HG03175 (cell line): ENCODE results near the gene CREB5.
"Not testable (repeated sequence)": the region's sequence is repeated elsewhere in the genome, so short reads cannot be mapped to it uniquely, and the experiment has no call there.

Source experiments
- ATAC-seq: cut with Tn5 transposase; IDR thresholded peaks from one replicate; pipeline ENCODE4 v1.9.1; 2021; ENCODE audit warnings: mild to moderate bottlenecking, moderate library complexity; ENCODE audit not compliant: unreplicated experiment

CREB5 gene

DNA sequence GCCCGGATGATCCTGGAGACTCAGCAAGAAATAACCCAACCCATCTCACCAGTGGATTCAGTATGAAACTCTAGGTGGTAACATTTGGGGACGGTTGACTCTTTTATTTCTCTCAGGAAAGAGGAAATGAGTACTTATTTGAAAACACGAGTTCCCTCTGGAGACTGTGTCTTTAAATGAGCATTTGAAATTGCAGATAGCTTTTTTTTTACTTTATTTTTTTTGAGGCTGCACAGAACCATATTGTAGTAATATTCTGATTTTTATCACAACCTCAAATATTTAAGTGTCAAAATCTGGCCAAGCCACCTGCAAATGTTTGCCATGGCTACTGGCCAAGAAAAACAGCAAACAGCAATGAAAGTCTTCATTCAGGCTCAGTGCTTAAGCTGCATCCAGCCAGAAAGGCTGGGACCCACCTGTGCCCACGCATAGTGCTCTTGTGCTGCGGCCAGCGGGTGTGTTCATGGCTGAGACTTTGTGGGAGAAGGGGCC lies 160.8 kb downstream of the CREB5 start:
- ATAC-seq, result peak; percentile 34

DNA sequence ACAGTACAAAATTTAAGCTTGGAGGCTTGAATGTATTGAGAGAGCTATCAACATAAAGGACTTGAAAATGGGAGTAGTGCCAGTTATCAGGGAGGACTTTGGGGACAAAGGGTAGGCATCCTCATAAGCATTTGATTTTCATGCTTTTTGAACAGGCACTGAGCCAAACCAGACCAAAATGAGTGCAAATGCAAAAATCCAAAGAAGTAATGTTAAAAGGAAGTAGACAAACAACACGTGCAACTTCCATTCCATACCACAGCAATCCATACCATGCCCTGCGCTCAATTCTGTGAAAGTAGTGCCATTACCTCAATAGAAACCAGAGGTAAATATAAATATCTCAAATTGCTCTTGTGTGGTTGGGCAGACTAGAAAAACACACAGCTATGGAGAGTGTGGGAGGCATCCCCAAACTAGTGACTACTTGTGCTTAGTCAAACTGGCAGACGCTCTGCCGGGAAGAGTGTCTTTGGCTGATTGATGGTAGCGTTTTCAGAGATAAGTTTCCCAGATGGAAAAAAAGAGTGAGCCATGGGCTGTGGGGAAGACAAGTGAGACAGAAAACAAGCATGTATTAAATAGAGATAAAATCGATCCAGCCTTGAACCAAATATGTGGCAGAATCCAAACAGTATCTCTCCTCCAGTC lies 161.5 kb downstream of the CREB5 start:
- ATAC-seq, result no peak

- ATAC-seq, result no peak
Measured at GRCh38 chr7:28575241-28575643, 162.9 kb downstream of the CREB5 start.

DNA sequence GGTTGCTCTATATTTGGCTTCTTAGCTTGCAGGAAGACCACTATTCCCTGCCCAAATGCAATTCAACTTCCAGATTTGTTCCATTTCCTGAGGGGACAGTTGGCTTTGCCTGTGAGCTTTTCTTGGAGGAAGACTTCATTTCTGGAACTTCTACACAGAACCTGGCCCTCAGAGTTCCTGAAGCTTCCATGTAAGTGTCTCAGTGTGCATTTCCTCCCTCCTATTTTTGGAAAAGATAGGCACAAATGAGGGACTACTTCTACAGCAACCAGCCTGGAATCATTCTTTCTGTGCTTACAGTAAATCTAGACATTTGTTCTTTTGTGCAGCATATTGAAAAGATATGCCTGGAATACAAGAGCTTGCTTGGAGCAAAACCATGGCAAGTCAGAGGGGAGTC lies 164.3 kb downstream of the CREB5 start:
- ATAC-seq, result no peak

- ATAC-seq, result no peak
Measured at GRCh38 chr7:28579571-28579970, 167.3 kb downstream of the CREB5 start.

DNA sequence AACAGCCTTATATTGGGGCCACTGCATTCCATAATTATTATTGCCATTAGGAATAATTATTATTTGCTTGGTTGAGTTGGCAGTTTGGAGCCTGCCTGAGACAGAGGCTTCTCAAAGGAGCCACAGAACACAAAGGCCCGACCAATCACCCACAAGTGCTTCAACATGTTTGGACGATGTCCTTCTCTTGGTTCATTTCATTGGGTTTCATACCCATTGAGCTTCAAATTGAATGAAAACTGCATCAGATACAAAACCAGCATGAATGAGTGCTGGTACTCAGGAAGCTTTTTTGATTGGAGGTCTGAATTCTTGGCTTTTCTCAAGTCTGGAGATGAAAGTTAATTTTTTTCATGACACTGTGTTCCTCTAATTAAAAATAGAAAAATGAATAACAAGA lies 168.3 kb downstream of the CREB5 start:
- no peak for ATAC-seq

GRCh38 chr7:28581351-28581750 lies 169.0 kb downstream of the CREB5 start:
- ATAC-seq, result no peak

DNA sequence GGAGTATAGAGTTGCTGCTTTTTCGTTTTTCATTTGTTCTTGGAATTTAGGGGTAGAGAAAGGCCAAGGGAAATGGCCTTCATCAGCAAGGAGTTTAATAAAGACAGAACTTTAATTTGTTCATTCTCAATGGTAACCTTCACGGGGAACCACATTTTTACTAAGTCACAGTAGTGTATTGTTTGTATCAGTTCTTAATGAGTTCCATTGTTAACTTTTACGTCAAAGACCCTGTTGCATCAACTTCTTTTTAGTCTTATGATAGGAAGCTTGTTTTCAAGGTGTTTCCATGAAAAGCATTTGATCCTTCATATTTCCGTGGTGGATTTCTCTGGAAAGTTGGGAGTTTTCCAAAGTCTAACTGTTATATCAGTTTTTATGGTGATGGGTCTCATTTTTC lies 169.9 kb downstream of the CREB5 start:
- no peak for ATAC-seq

DNA sequence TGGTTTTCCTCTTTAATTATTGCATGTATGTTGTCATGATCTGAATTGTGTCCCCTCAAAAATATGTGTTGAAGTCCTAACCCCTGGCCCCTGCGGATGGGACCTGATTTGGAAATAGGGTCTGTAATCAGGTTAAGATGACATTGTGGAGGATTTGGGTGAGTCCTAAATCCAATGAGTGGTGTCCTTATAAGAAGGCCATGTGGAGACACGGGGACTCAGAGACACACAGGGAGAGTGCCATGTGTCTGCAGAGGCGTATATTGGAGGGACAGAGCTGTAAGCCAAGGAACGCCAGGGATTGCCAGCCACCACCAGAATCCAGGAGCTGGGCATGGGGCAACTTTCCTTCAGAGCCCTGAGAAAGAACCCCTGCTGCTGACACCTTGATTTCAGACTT lies 171.9 kb downstream of the CREB5 start:
- ATAC-seq, result no peak

DNA sequence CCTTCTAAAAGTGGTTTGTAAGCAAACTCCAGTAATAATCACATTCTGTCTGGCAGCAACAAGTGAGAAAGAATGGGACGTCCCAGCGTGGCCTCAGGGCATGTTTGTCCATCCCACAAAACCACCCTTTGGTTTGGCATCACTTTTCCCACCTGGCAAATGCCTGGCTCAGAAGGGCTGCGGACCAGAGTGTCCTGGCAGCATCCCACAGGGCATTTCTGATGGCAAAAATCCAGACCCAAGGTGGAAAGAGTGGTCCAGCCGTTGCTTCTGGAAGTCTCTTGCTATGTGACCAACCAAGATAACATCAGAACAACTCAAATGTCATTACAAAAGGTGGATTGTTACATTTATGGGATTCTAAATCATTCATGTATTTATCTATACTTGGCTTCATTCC lies 174.4 kb downstream of the CREB5 start:
- ATAC-seq, result no peak

GRCh38 chr7:28587211-28587610 lies 174.9 kb downstream of the CREB5 start:
- no peak for ATAC-seq

DNA sequence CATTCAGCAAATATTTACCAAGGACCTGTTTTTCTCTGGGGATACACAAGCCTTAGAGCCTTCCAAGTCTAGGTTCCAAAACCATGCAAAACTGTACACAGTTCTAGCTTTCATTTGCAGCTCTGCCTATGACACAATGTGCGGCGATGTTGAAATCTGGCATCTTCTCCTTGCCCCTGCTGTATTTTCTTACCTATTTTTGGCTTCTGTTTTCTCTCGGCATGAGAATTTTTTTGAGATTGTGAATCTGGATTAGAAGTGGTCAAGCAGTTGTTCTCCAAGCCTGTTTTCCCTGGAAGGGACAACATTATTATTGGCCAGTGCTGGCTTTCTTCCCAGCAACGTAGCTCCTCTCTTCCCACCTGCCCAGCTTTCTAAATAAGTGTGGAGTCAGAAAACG lies 176.3 kb downstream of the CREB5 start:
- ATAC-seq, result no peak

- ATAC-seq, result no peak
Measured at GRCh38 chr7:28591041-28591674, 178.8 kb downstream of the CREB5 start.

DNA sequence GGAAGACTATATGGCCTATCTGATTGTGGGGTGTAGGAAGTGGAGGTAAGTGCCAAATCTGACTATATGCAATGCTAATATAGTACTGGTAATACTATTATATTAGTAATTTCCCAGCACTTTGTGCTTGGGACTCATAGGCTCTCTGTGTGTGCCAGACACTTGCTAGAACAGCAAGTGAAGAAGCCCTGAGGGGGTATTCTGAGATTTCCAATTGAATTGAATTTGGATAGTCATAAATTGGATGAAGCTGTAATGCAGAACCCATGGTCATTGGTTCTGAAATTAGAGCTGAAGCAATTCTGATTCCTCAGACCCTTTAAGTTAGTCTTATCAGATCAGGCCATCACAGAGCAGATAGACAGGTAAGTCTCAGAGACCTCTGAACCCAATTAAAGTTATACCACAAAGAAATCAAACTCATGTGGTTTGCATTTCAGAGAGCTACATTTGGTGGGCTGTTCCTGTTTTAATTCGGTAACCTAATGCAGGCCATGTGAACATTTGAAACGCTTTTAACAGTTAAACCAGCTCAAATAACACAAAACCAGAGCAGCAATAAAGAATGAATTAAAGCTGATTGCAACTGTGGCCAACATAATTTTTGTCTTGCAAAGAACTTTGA lies 179.5 kb downstream of the CREB5 start:
- ATAC-seq, result no peak

GRCh38 chr7:28592861-28593260 lies 180.5 kb downstream of the CREB5 start:
- no peak for ATAC-seq

DNA sequence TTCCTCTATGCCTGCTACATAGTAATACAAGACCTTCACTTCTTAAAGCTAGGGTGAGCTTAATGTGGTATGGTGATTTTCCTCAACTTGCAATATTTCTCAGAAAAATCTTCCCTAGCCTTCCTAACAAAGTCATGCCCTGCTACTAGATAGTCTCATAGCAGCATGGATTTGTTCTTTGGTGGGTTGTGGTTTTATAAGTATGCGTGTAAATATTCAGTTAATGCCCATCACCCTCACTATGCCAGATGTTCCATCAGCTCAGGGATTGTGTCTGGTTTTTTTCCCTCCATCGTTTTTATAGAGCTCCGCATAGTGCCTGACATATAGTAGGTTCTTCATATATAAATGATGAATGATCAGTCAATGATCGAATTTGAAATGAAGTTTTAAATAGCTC lies 182.8 kb downstream of the CREB5 start:
- no peak for ATAC-seq

GRCh38 chr7:28595801-28596200 lies 183.5 kb downstream of the CREB5 start:
- no peak for ATAC-seq

GRCh38 chr7:28596245-28596935 lies 184.1 kb downstream of the CREB5 start:
- no peak for ATAC-seq

GRCh38 chr7:28597284-28597683 lies 185.0 kb downstream of the CREB5 start:
- no peak for ATAC-seq

- not testable (repeated sequence) for ATAC-seq
Measured at GRCh38 chr7:28598037-28598436, 185.7 kb downstream of the CREB5 start.

- no peak for ATAC-seq
Measured at GRCh38 chr7:28598586-28598985, 186.3 kb downstream of the CREB5 start.

- ATAC-seq, result no peak
Measured at GRCh38 chr7:28599411-28599810, 187.1 kb downstream of the CREB5 start.
